ENCODE measurements around the gene TSEN54. TPM values are rescaled to one million over a fixed set of nuclear protein-coding genes. Genes with fewer than 3 reads are reported as not detected.

TSEN54 gene
- total RNA-seq, 1 donor = 8.0 TPM

DNA sequence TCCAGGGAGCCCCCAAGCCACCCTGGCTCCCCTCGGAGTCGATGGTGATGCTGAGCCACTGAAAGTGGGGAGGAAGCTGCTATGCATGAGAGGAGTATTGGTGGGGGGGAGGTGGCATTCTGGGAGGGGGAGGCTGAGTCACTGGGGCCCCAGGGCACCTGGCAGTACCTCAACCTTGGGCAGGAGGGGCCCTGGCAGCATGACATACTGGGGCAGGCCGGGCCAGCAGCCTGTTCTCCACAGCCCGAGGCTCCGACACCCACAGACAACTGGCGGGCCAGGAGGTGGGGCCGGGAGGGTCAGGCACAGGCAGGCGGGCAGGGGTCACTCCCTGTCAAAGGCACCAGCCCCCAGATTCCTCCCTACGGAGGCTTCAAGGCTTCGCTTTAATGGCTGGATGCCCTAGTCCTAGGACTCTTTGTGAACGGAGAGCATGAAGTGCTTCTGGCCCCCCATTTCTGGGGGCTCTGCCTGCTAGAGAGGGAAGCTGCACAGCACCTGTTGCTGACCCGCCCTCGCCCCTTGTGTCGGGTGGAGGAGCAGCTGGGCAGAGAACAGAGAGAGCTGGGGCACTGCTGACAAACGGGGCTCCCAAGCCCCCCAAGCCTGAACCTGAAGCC is 1.9 kb upstream of the TSEN54 start:
- DNase-seq (ENCODE audit: low read depth) = no peak
- peak overlapping the region; percentile 76 for H3K4me3 ChIP-seq (ENCODE audit: low read depth, low read length)
- TF ChIP-seq, protein P1, sequence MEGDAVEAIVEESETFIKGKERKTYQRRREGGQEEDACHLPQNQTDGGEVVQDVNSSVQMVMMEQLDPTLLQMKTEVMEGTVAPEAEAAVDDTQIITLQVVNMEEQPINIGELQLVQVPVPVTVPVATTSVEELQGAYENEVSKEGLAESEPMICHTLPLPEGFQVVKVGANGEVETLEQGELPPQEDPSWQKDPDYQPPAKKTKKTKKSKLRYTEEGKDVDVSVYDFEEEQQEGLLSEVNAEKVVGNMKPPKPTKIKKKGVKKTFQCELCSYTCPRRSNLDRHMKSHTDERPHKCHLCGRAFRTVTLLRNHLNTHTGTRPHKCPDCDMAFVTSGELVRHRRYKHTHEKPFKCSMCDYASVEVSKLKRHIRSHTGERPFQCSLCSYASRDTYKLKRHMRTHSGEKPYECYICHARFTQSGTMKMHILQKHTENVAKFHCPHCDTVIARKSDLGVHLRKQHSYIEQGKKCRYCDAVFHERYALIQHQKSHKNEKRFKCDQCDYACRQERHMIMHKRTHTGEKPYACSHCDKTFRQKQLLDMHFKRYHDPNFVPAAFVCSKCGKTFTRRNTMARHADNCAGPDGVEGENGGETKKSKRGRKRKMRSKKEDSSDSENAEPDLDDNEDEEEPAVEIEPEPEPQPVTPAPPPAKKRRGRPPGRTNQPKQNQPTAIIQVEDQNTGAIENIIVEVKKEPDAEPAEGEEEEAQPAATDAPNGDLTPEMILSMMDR (IDR thresholded peaks at IDR 0.05; ENCODE audit: insufficient read depth, low read length) = no peak

DNA sequence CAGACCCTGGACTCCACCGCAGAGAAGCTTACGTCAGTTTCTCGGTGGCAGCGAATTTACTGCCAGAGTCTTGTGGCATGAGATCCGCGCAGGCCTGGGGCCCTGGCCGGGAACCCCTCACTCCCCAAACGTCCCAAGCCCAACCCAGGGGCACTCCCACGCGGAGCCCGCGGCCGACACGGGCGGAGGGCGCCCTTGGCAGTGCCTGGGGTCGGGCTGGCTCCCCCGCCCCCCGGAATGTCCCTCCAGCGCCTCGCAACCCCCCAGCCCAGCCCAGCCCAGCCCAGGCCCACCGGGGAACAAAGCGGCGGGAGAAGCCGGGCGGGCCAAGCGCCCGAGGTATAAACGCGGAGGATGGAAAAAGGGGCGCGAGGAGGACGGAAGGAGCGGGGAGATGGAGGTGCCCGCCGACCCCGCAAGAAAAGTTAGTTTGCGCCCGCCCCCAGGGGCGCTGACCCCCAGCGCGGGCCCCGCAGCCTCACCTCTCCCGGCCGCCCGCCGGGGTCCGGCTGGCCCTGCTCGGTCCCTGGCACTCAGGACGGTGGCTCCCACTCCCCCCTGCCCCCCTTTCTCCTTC is 1.3 kb upstream of the TSEN54 start:
- DNase-seq (ENCODE audit: low read depth) = peak; percentile 18
- TF ChIP-seq, protein P1 (IDR thresholded peaks at IDR 0.05; ENCODE audit: insufficient read depth, low read length) = no peak
- peak overlapping the region; percentile 76 for H3K4me3 ChIP-seq (ENCODE audit: low read depth, low read length)

DNA sequence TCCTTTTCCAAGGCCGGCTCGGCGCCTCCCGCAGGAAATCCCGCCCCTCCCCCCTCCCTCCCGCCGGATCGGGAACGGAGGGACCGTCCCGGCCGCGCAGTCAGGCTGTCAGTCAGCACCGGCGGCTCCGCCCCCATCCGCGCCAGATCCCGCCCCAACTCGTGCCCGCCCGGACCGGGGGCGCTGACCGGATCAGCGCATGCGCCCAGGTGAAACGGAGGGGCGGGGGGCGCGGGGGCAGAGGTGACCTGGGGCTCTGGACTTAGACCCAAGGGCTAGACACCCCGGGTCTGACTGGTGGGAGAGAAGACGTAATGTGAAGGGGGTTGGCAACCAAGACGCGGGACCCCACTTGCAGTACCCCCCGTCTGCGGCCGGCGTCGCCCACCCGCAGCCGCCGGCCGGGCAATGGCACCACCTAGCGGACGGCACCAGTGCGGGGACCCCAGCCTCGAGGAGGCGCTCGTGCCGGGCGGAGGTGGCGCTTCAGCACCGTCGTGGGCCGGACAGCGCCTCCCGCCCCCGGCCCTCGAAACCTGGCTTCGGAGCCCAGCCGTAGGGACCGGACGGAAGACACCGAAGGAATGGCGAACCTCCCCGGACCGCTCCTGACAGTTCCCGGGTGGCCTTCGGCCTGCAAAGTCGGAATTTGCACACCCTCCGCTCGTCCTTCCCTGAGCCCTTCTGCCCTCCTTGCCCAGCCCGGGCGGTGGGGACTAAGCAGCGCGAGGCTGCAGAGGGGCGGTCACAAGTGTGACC is 653 bp upstream of the TSEN54 start, which contains the start of gene CASKIN2:
Gene CASKIN2, minus strand, starts transcription at position 42 of the 759 bp plus-strand sequence. CDS start 1,733 bp downstream, outside the sequence.
- TF ChIP-seq, protein P1 (IDR thresholded peaks at IDR 0.05; ENCODE audit: insufficient read depth, low read length) = peak; percentile 85
- H3K4me3 ChIP-seq (ENCODE audit: low read depth, low read length) = peak within 1 kb of the TSS; percentile 76
- peak; percentile 85 for DNase-seq (ENCODE audit: low read depth)

DNA sequence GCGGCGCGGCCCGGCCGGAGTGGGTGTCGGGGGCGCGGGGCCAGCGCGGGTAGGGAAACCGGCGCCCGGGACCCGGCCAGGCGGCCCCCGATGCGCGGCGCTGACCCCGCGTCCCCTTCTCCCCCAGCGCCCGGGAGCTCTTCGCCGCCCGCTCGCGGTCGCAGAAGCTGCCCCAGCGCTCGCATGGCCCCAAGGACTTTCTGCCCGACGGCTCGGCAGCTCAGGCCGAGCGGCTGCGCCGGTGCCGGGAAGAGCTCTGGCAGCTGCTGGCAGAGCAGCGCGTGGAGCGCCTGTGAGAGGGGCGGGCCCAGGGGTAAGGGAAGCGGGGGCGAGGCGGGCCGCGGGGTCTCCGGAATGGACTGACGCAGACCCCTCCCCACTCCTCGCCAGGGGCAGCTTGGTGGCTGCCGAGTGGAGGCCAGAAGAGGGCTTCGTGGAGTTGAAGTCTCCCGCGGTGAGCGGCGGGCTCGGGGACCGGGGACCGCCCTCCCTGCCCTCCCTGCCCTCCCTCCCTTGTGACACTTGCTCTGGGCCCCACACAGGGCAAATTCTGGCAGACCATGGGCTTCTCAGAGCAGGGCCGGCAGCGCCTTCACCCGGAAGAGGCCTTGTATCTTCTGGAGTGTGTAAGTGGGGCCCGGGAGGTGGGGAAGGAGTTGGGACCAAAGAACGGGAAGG is 430 bp downstream of the TSEN54 start:
- peak overlapping the region; percentile 78 for H3K4me3 ChIP-seq (ENCODE audit: low read depth, low read length)
- TF ChIP-seq, protein P1 (IDR thresholded peaks at IDR 0.05; ENCODE audit: insufficient read depth, low read length) = no peak
- DNase-seq (ENCODE audit: low read depth) = peak; percentile 25

DNA sequence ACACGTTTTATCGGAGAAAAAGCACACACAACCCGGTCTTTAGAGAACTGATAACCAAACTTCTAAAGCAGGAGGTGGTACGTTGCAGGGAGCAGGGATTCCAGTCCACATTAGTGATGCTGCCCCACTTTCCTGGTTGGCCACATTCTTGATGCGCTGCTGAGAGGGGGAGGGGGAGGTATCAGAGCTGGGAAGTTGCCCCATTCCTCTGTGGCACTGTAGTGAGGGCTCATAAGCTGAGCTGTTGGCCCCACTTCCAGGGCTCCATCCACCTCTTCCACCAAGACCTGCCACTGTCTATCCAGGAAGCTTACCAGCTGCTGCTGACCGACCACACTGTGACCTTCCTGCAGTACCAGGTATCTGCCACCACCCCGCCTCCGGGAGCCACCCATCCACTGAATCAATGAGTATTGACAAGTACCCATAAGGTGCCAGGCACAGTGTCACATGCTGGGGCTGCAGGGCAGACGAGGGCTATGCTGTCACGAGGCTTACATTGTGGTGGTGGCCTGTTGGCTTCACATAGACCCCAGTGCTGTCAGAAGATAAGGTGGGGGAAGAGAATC is 1.1 kb downstream of the TSEN54 start:
- H3K4me3 ChIP-seq (ENCODE audit: low read depth, low read length) = peak overlapping the region; percentile 78
- DNase-seq (ENCODE audit: low read depth) = no peak
- TF ChIP-seq, protein P1 (IDR thresholded peaks at IDR 0.05; ENCODE audit: insufficient read depth, low read length) = peak; percentile 18

DNA sequence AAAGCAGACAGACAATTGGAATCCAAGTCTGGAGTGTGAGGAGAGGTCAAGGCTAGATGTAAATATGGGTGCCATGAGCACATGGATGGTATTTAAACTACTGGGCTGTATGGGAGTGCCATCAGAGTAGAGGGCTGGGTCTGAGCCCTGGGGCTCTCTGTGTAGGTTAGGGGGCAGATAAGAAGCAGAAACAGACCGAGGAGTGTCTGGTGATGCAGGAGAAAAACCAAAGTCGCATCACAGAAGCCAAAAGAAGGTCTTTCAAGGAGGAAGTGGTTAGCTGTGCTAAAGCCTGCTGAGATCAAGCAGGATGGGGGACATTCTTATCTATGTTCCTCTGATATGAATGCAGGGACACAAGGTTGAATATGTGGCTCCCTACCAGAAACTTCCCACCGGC is 1.9 kb downstream of the TSEN54 start:
- no peak for DNase-seq (ENCODE audit: low read depth)
- TF ChIP-seq, protein P1 (IDR thresholded peaks at IDR 0.05; ENCODE audit: insufficient read depth, low read length) = no peak
- H3K4me3 ChIP-seq (ENCODE audit: low read depth, low read length) = no peak overlapping the region

Data from fibroblast of the aortic adventitia (primary cell).